ENCODE data around the gene KCNAB2.
"Not testable (repeated sequence)": the region's sequence is repeated elsewhere in the genome, so short reads cannot be mapped to it uniquely, and the experiment has no call there.

The KCNAB2 gene

GRCh38 chr1:6010554-6010953, 35.1 kb upstream of the KCNAB2 start:
- no peak for DNase-seq (ENCODE audit: low read depth)

- DNase-seq (ENCODE audit: low read depth): no peak
Observed at GRCh38 chr1:6011161-6011945, 34.3 kb upstream of the KCNAB2 start.

- DNase-seq (ENCODE audit: low read depth): no peak
Observed at GRCh38 chr1:6011946-6012258, 33.8 kb upstream of the KCNAB2 start.

- DNase-seq (ENCODE audit: low read depth): no peak
Observed at GRCh38 chr1:6012529-6013318, 33.0 kb upstream of the KCNAB2 start.

- DNase-seq (ENCODE audit: low read depth): no peak
Observed at GRCh38 chr1:6013491-6013890, 32.2 kb upstream of the KCNAB2 start.

GRCh38 chr1:6014130-6014999, 31.3 kb upstream of the KCNAB2 start:
- DNase-seq (ENCODE audit: low read depth): no peak

GRCh38 chr1:6016191-6016865, 29.4 kb upstream of the KCNAB2 start:
- DNase-seq (ENCODE audit: low read depth): no peak

GRCh38 chr1:6017654-6018053, 28.0 kb upstream of the KCNAB2 start:
- DNase-seq (ENCODE audit: low read depth): not testable (repeated sequence)

- no peak for DNase-seq (ENCODE audit: low read depth)
Observed at GRCh38 chr1:6019166-6019845, 26.4 kb upstream of the KCNAB2 start.

GRCh38 chr1:6022193-6022592, 23.5 kb upstream of the KCNAB2 start:
- DNase-seq (ENCODE audit: low read depth): no peak

- DNase-seq (ENCODE audit: low read depth): no peak
Observed at GRCh38 chr1:6023346-6023745, 22.3 kb upstream of the KCNAB2 start.

GRCh38 chr1:6024376-6024775, 21.3 kb upstream of the KCNAB2 start:
- DNase-seq (ENCODE audit: low read depth): no peak

GRCh38 chr1:6025269-6026094, 20.2 kb upstream of the KCNAB2 start:
- DNase-seq (ENCODE audit: low read depth): no peak

GRCh38 chr1:6026095-6026809, 19.4 kb upstream of the KCNAB2 start:
- DNase-seq (ENCODE audit: low read depth): peak; percentile 87

- DNase-seq (ENCODE audit: low read depth): no peak
Observed at GRCh38 chr1:6027591-6027990, 18.1 kb upstream of the KCNAB2 start.

GRCh38 chr1:6028042-6028850, 17.4 kb upstream of the KCNAB2 start:
- DNase-seq (ENCODE audit: low read depth): peak; percentile 41

- no peak for DNase-seq (ENCODE audit: low read depth)
Observed at GRCh38 chr1:6029351-6029750, 16.3 kb upstream of the KCNAB2 start.

GRCh38 chr1:6030132-6030531, 15.6 kb upstream of the KCNAB2 start:
- no peak for DNase-seq (ENCODE audit: low read depth)
